GM21619 (cell line): ENCODE data around the gene VSIR.

Experiments used
- ATAC-seq: cut with Tn5 transposase; IDR thresholded peaks from one replicate; pipeline ENCODE4 v1.9.1; 2021; ENCODE audit not compliant: unreplicated experiment

The VSIR gene

DNA sequence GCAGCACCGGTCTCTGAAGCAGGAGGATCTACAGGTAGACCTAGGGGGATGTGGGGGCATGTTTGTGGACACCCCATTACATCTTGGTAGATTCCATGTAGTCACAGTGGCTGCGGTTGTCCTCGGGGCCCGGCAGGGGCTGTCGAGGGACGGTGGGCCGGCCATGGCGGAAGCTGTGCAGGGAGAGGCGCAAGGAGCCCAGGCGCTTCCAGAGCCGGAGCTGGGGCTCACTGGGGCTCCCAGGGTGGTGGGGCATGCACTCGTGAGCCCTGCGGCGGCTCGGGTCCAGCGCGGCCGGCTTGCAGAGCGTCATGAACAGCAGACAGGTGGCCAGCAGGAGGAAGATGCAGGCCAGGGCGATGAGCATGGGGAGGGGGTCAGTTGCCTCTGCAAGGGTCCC, 57.5 kb downstream of the VSIR start:
- no peak for ATAC-seq

DNA sequence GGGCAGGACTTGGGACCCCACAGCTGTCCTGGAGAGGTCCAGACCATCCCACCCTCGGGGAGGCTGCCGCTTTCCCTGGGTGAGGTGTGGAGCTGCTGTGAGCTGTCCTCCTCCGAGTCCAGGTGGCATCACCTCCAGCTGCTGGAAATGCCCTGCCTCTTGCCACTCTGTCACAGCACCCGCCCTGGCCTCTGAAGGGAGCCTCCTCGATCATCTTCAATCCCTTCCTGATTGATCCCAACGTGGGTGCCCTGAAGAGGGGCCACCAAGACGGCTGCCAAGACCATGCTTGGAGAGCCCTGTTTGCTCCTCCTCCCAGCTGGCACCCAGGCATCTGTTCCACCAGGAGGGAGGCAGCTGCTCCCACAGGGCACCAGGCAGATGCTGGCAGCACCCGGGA, 58.3 kb downstream of the VSIR start:
- no peak for ATAC-seq

DNA sequence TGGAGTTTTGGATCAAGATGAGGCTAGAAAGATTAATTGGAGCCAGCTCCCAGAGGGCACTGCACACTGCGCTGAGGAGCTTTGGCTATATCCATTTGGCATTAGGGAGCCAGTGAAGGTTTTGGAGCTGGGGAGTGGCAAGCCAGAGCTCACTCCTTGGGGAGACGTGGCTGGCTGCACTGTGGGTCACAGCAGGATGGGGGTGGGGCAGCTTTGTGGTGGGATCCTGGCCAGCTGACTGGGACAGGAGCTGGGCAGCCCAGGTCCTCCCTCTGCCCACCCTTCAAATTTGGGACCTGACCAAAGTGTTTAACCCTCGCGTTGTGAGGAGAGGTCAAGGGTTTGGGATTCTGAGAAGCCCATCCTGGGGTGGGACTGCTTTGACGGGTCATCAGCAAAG, 58.7 kb downstream of the VSIR start:
- ATAC-seq: no peak

DNA sequence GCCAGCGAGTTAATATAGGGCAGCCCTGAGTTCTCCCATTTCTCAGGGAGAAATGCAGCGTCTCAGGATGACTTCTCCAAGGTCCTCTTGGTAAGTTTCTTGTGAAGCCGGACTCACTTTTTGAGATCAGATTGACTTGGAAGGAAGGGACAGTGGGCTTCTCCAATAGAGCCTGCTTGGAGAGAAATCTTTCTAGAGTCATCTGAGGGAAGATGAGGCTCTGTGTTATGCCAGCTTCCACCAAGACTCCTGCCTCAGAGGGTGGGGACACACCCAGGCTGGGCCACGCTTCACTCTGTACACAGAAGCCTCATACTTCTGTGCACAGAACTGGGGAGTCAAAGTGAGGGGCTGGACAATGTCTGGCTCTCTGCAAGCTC, 59.3 kb downstream of the VSIR start:
- ATAC-seq: no peak

DNA sequence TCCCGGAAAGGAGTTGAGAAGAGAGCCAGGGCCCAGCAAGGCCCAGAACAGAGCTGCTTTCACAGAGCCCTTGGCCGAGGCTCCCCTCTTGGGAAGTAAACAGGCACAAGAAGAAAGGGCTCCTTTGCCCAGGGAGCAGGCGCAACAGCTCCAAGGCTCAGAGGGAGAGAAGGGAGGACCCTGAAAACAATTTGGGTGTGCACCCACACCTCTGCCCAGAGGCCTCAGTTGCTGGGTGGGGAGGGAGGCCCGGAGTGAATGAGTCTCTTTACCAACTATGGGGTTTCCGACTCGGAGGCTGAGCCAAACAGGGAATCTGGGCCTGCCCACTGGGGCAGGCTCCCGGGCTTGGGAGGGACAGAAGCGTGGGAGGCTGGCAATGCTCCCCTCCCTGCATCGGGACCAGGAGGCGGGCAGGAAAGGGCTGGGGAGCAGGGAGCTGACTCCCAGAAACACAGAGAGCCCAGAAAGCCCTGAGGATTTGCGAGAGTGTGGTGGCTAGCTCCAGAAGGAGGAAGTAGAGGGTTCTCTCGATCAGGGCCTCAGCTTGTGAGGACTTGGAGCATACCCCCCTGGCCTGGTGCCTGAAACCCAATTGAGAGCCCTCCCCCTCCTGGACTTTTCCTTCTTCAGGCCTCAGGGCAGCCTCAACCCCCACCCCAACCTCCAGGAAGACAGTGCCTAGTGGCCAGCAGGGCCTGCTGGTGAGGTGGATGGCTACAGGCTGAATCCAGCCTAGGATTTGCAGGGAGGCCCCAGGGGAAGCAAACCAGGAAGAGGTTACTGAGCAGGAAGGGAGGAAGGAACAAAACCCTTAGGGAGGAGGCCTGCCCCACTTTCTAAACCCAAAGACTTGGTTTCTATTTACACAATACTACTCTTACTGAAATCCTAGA, 59.9 kb downstream of the VSIR start:
- no peak for ATAC-seq

DNA sequence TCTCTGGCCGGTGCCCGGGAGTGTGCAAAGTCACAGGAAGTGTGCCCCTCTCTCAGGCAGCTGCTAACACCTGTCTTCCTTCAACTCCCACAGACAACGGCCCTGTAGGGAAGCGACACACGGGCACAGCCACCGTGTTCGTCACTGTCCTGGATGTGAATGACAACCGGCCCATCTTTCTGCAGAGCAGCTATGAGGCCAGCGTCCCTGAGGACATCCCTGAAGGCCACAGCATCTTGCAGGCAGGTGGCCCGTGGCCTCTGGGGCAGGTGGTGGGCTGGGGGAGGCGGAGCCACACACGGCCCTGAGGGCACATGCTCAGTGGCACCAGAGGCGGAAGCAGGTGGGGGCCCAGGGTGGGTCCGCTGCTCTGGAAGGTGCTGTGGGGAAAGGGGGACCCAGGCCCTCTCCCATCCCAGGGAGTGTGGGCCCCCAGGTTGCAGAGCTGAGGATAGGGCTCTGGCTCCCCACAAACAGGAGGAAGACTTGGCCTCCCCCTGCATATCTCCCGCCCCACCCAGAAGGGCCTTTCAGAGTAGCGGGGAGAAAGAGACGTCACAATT, 60.7 kb downstream of the VSIR start:
- no peak for ATAC-seq

DNA sequence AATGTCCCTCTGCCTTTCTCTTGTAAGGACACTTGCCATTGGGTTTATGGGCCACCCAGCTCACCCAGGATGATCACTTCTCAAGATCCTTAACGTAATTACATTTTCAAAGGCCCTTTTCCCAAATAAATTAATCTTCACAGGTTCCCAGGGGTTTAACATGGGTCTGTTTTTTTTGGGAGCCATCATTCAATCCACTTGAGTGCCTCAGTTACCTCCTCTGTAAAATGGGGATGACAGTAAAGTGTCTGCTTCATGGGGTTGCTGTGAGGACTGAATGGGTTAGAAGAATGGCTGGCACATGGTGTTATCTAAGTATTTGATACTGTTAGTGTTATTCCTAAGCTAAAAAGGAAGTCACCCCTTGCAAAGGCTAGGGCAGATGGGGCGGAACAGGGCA, 61.1 kb downstream of the VSIR start:
- ATAC-seq: no peak

DNA sequence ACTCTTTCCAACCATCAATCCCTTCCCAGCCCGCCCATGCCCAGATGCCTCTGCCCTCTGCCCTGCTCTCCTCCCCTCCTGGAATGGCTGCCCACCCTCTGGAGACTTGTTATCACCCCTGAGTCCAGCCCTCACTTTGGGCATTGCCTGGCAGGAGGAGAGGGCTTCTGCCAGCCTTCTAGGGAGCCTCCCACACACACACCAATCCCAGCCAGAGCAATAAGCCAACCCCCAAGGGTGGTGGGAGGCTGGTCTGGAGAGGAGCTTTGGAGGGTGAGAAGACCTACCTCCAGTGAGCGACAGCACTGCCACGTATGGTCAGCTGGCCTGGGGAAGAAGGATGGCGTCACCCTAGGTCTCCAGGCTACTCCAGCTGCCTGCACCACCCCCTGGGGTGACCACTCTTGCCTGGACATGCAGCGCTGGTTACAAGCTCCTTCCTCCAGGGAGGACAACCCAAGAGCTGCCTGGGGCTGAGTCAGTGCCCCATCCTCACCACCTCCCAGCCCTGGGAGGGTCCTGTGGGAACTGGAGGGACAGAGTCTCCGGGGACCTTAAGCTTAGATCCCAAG, 62.2 kb downstream of the VSIR start:
- no peak for ATAC-seq

DNA sequence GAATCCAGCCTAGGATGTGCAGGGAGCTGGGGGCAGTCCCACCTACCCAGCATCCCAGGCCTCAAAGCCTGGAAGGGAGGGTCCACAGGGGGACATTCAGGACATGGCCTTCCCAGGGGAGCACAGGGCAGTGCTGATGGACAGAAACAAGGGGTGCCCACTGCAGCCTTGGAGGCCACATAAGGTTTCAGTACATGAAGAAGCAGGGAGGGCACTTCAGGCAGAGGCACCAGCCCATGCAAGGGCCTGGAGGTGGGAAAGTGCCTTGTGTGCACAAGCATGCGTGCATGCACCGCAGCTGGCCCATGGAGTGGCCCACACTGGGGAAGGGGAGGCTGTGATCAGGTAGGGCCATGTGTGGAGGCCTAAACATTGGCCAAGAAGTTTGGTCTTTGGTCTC, 62.8 kb downstream of the VSIR start:
- no peak for ATAC-seq

DNA sequence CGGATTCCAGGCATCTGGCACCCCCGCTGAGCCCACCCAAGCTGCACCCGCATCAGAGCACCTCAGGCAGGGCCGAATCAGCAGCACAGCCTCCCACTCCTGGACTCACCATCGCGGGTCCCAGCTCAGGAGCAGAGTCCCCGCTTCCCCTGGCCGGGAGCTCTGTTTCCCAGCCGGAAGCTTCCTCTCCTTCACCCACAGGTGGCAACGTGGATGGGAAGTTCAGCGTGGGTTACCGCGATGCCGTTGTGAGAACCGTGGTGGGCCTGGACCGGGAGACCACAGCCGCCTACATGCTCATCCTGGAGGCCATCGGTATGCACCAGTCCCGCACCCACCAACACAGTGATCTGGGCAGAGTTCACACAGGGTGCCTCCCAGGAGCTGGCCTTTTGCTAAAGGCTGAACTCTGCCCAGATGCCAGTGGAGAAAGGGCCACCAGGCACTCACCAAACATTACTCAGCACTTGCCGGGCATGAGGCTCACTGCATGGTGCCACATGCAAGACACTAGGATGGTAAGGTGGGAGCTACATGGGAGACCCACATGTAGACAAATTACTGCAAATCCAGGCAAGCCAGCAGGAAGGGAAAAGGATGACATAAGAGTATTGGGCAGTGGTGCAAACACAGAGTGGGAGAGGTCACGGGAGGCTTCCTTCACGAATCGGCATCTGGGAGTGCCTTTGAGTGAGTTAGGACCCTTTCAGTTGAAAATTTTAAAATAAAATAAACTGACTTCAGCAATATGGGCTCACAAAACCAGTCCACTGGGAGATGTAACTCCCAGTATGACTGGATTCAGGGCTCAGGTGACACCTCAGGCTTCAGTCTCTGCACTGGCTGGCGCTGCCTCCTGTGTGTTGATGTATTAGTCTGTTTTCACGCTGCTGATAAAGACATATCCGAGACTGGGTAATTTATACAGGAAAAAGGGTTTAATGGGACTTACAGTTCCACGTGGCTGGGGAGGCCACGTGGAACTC, 64.1 kb downstream of the VSIR start:
- ATAC-seq: no peak

DNA sequence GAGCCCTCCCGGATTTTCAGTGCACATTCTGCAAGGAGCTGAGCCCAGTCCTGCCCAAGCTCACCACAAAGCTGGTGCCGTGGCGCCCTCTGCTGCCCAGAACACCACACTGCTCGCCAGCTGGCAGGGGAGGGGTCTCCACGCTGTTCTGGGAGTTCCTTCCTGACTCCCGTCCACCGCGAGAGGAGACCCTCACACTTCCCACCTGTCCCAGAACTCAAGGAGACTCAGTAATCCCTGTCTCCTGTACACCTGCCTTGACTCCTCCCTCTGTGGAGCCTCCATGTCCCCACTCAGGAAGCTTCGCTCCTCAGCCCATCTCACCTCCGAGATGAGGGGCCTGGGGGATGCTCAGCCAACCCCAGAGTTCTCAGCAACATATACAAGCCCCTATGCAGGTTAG, 65.0 kb downstream of the VSIR start:
- no peak for ATAC-seq

DNA sequence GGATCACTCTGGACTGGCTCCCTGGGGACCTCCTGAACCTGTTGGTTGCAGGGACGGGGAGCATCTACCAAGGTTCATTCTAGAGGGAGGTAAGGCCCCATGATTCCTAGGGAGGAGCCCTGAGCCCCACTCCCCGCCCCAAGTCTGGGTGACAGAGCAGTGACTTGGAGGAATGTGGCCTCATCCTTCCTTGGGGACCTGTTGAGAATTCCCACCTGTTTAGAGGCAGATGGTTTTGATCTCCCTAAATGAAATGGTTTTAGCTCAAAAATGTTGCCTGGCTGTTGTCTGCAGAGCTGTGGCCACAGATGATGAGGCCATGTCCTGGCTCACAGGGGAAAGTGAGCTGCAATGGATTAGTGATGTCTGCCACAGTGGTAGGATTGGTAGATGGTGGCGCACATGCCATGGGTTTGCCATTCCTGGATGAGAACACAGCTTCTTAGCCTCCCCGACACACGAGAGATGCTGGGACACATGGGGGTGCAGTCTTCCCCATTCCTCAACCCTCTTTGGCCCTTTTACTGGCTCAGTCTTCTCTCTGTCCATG, 66.0 kb downstream of the VSIR start:
- no peak for ATAC-seq

DNA sequence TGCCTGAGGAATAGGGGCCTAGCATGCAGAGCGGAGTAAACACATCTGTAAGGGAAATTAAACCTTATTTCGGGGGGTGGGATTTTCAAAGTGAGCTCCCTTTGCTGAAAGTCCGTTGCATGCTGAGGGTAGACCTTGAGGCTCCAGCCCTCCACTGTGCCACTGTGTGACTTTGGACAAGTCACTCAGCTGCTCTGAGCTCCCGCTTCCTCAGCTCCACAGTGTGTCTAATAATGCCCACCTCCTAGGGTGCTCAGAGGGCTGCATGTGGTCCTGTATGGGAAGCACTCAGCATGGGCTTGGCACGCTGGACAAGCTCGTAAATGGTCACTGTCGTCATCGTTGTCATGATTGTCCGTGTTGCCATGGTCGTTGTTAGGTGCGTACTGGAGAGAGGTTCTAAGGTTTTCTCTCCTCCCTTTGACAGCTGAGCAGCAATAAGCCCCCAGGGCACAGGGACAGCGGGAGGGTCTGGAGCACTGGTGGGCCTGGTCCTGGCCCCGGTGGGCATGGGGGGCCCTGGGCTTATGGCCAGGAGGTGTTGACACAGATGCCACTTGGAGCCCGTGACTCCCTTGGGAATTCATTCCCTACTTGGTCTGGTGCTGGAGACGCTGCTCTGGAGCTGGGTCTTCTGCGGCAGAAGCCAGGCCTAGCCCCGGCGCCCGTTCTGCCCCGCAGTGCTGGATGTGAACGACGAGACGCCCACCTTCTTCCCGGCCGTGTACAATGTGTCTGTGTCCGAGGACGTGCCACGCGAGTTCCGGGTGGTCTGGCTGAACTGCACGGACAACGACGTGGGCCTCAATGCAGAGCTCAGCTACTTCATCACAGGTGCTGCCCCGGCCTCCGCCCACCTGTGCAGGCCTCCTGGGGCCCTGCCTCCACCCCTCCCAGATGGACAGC, 66.9 kb downstream of the VSIR start:
- ATAC-seq: no peak

DNA sequence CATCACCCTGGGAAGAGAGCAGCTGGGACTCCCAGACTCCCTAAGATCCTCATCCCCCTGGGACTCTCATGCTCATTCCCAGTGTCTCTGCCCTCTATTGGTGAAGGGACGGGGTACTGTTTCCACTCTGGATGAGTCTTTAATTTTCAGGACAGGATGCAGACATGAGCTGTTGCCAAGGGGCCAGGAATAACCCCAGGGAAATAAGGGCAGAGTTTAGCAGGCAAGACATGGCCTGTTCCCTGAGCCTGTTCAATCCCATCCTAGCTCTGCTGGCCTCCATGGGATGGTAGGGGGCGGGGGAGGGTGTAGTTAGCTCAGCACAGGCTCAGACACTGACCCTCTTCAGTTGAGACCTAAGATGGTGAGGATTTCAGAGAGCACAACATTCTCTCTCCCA, 67.7 kb downstream of the VSIR start:
- no peak for ATAC-seq

DNA sequence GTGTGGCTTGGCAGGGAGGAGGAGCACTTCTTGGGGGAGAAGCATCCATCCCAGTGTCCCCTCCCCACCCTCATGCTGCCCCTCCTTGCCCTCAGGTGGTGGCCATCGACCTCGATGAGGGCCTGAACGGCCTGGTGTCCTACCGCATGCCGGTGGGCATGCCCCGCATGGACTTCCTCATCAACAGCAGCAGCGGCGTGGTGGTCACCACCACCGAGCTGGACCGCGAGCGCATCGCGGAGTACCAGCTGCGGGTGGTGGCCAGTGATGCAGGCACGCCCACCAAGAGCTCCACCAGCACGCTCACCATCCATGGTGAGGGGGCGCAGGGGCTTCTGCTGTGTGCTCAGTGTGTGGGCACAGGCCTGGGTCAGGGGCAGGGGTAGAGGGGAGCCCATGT, 68.5 kb downstream of the VSIR start:
- no peak for ATAC-seq

DNA sequence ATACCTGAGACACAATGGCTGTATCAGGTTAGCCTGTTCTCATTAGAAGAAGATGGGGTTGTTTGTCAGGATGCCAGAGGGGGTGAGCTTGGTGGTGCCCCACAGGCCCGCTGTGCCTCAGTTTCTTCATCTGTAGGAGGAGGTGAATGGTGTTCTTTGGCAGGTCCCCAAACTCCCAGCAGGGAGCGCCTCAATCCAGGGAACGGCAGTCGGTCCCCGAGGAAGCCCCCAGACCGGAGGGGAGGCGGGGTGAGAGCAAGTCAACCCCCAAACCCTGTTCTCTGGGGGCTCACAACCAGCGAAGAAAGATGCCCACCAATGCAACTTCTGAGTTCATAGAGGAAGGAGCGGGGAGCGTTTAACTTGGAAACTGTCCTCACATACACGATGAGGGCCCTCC, 69.7 kb downstream of the VSIR start:
- ATAC-seq: no peak

DNA sequence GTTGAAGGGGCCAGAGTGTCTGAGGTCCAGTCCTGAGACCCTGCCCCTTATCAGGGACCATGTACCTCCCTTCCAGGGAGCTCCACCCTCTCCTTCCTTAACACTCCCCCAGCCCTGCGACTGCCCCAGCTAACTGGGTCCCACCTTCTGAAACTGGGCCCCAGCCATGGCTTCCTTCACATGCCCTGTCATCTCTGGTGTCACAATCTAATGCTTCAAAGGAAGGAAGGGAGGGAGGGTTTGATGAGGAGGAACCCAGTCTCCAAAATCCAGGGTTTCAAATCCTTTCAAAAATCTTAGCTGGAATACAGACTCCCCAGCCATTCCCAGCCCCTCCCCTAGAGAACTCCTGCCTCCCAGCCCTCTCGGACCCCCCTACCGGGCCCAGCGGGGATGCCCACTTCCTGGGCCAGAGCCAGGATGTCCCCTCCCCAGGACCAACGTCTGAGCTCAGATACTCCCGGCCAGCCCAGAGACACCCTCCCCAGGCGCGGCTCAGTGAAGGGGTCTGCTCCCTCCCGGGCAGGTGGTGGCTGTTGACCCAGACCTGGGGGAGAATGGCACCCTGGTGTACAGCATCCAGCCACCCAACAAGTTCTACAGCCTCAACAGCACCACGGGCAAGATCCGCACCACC, 71.7 kb downstream of the VSIR start:
- ATAC-seq: no peak

DNA sequence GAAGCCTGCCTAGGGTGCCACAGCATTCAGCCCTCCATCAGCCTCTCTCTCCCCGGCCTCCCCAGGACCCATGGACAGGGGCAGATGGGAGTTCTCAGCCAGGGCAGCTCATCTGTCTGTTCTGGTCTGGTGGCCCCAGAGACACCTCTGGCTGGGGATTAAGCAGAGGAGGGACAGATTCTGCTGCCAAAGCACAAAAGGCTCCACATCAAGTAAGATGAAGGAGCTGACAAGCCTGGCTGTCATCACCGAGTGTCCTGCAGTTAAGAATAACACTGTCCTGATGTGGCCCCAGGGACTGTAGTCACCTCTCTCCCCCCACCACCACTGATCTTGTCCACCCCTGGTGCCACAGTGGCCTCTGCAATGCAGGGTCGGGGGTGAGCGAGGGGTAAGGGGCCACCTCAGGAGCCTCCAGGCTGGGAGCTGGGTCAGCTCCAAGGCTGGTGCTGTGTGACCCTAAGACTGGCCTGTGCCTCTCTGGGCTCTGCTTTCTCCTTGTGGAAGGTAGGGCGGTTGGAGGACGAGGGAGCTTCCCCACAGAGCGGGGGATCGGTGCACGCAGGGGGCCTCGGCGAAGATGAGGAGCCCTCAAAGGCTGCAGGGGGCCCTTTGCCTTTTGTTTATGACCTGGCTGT, 72.5 kb downstream of the VSIR start:
- ATAC-seq: no peak

DNA sequence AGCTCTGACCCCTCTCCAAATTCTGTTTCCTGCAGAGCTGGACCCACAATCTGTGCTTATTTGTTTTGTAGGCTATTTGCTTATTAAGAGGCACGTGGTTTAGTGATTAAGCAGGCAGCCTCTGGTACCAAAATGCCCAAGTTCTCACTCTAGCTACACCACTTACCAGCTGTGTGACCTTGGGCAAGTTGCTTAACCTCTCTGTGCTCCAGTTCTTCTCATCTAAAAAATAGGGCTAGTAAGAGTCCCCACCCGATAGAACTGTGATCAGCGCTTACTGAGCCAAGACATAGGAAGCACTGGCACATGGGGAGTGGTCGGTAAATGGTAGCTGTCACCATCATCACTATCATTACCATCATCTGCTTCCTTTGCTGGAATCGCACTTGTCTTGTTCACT, 74.6 kb downstream of the VSIR start:
- ATAC-seq: no peak
